Lung (tissue), 12 donors: ENCODE measurements around the gene GRM8. TPM values are rescaled to one million over a fixed set of nuclear protein-coding genes. Genes with fewer than 3 reads are reported as not detected.
"Not testable (repeated sequence)": the region's sequence is repeated elsewhere in the genome, so short reads cannot be mapped to it uniquely, and the experiment has no call there.

Source experiments
- ATAC-seq: fragments of 200-7000 bp; cut with Tn5 transposase; one replicate; pipeline ENCODE4 v1.9.1; 2020; ENCODE audit warnings: moderate number of reproducible peaks; ENCODE audit not compliant: insufficient read depth, low FRiP score
- DNase-seq, 3 donors: peaks; one replicate each; pipeline ENCODE4 v3.0.0-alpha.2; 2013 to 2017
- H3K27ac ChIP-seq, 2 donors: one replicate each; pipeline ENCODE4 v1.5.1; 2013; ENCODE audit warnings: mild to moderate bottlenecking in 2 of 2, moderate library complexity in 2 of 2, control low read depth in 1 of 2, inconsistent platforms in 1 of 2, low read depth in 1 of 2, low read length in 1 of 2
- H3K27me3 ChIP-seq, 3 donors: one replicate each; pipeline ENCODE4 v1.5.1; 2013; ENCODE audit warnings: low read length in 2 of 3; ENCODE audit not compliant: control insufficient read depth in 3 of 3, insufficient read depth in 3 of 3
- H3K36me3 ChIP-seq, 4 donors: one replicate each; pipeline ENCODE4 v1.5.1; 2013; ENCODE audit warnings: low read length in 4 of 4, mild to moderate bottlenecking in 1 of 4, moderate library complexity in 1 of 4; ENCODE audit not compliant: control insufficient read depth in 4 of 4, insufficient read depth in 4 of 4
- H3K4me1 ChIP-seq, 5 donors: one replicate each; pipeline ENCODE4 v1.5.1; 2013; ENCODE audit warnings: low read length in 5 of 5, mild to moderate bottlenecking in 2 of 5, moderate library complexity in 1 of 5; ENCODE audit not compliant: control insufficient read depth in 5 of 5, insufficient read depth in 5 of 5
- H3K4me3 ChIP-seq: one replicate; pipeline ENCODE4 v1.5.1; 2013; ENCODE audit warnings: mild to moderate bottlenecking, control low read depth, moderate library complexity
- H3K9ac ChIP-seq, 2 donors: one replicate each; pipeline ENCODE4 v1.5.1; 2013; ENCODE audit warnings: low read length in 2 of 2, control low read depth in 1 of 2; ENCODE audit not compliant: insufficient read depth in 1 of 2
- H3K9me3 ChIP-seq, 4 donors: one replicate each; pipeline ENCODE4 v1.5.1; 2013; ENCODE audit warnings: low read length in 3 of 4, mild to moderate bottlenecking in 1 of 4, moderate library complexity in 1 of 4; ENCODE audit not compliant: control insufficient read depth in 4 of 4, insufficient read depth in 3 of 4
- WGBS, 2 donors: extraction: QIAGEN DNeasy Blood & Tissue Kit; methylation state at CpG; one replicate each; pipeline ENCODE4 v1.1.7; 2013; 5-methylcytosine and 5-hydroxymethylcytosine counted together
- polyA plus RNA-seq, 2 donors: library from polyadenylated mRNA; stranded (reverse); fragments of 200-250 nt; gene quantifications; one replicate each; pipeline ENCODE4 v1.2.1, GENCODE V29; 2013
- total RNA-seq, 2 donors: library from RNA; depleted of rRNA in 1 of 2; stranded (reverse); fragments of >200 nt in 1 of 2; gene quantifications; one replicate each; pipeline ENCODE4 v1.2.1, GENCODE V29; 2014 to 2021
- TF ChIP-seq, protein P1 (sequence below): IDR thresholded peaks from 2 replicates; pipeline ENCODE4 v1.5.1; 2012; ENCODE audit warnings: mild to moderate bottlenecking; ENCODE audit errors: control extremely low read depth, extremely low read depth
- donor health status: control.
- donor health status: control.
- donor health status: Bipolar disorder and iron deficiency.
- donor health status: healthy.
- donor health status: DM: yes; HTN: yes; CAD: no.

GRM8 gene
- total and polyA plus RNA-seq, 4 donors: 0.01 to 0.83 (median 0.24) TPM; not detected in 1

DNA sequence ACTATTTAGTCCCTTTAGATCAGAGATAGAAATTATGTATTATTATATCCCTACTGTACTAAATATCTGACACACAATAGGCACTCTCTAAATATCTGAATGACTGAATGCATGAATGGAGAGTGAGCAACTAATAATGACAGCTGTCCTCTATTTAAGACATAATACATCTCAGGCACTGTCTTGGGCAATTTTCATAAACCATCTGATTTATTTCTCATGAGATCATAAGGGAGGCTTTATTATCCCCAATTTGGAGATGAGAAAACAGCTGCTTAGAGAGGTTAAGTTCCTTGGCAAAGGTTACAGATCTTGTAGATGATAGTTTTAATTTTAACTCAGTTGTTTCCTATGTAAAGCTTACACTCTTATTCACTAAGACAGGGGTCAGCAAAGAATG, 570.6 kb downstream of the GRM8 start:
- Histone ChIP-seq H3K9me3 (peaks cover 0 to 2% (median 0%) of the 10 kb centered on the region in 4 donors), H3K9ac (no peak overlapping the region), H3K27ac (no peak overlapping the region), H3K4me1 (no peaks in the 10 kb centered on the region), H3K4me3 (no peak overlapping the region), H3K27me3 (no peaks in the 10 kb centered on the region), H3K36me3 (no peaks in the 10 kb centered on the region)
- ATAC-seq: no peak
- DNase-seq: no peak
- TF ChIP-seq, protein P1, sequence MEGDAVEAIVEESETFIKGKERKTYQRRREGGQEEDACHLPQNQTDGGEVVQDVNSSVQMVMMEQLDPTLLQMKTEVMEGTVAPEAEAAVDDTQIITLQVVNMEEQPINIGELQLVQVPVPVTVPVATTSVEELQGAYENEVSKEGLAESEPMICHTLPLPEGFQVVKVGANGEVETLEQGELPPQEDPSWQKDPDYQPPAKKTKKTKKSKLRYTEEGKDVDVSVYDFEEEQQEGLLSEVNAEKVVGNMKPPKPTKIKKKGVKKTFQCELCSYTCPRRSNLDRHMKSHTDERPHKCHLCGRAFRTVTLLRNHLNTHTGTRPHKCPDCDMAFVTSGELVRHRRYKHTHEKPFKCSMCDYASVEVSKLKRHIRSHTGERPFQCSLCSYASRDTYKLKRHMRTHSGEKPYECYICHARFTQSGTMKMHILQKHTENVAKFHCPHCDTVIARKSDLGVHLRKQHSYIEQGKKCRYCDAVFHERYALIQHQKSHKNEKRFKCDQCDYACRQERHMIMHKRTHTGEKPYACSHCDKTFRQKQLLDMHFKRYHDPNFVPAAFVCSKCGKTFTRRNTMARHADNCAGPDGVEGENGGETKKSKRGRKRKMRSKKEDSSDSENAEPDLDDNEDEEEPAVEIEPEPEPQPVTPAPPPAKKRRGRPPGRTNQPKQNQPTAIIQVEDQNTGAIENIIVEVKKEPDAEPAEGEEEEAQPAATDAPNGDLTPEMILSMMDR: no peak

- not testable (repeated sequence) for H3K9me3 ChIP-seq, H3K4me1 ChIP-seq, H3K4me3 ChIP-seq, H3K36me3 ChIP-seq, H3K27me3 ChIP-seq, ATAC-seq, DNase-seq, H3K9ac ChIP-seq, H3K27ac ChIP-seq
- WGBS, 2 donors: 85 to 93% methylated on average over 1 of the region's 1 CpG
Measured at GRCh38 chr7:126668762-126669161, 584.0 kb downstream of the GRM8 start.

DNA sequence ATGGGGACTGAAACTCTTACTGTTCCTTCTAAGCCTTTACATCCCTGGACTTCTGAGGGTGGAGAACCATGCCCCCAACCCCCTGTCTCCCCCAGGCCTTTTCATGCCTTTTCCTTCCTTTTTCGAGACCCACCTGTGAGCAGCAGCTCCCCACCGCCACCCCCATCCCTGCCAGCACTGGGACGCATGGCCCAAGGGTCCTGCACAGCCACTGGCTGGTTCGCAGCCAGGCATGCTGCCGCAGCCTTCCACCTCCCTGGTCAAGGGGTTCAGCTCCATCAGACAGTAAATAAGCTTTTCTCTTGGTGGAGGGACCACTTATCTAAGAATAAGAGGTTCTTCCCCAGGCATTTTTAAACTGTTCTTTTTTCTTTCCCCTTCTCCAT, 584.4 kb downstream of the GRM8 start:
- Histone ChIP-seq H3K4me3 (no peak overlapping the region), H3K27me3 (no peaks in the 10 kb centered on the region), H3K9me3 (peaks cover 0 to 2% (median 0%) of the 10 kb centered on the region in 4 donors), H3K4me1 (peaks cover 0 to 2% (median 0%) of the 10 kb centered on the region in 5 donors), H3K9ac (no peak overlapping the region), H3K36me3 (no peaks in the 10 kb centered on the region), H3K27ac (no peak overlapping the region)
- WGBS, 2 donors: 90 to 94% methylated on average over 5 of the region's 5 CpGs
- ATAC-seq (no peak), DNase-seq (no peak)
- TF ChIP-seq, protein P1: no peak

DNA sequence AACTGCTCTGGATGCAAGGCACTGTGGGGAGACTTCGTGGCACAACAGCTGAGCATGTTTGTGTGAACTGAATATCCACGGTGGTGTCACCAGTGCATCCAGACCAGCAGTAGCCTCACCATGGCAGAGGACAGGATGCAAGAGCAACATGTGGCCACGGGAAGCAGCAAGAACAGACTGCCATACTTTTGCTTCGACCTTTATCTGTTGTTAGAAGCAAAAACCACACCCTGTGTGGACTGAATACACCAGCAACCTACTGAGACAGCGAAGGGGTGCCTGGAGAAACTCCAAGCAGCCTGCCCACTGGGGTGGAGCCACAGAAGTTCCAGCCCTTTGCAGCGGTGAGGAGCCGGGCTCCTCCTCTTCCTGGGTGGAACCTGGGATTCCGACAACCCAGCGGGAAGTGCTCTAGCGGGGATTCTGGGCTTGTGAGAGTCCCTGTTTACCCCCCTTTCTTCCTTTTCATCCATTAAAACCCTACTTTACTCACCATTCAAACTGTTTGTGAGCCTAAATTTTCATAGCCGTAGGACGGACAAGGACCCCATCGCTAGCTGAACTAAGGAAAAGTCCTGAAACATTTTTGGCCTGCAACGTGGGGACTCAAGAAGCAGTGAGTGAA, 584.9 kb downstream of the GRM8 start:
- DNase-seq: no peak
- H3K9ac ChIP-seq: no peak overlapping the region
- TF ChIP-seq, protein P1: no peak
- peaks cover 0 to 2% (median 0%) of the 10 kb centered on the region in 4 donors for H3K9me3 ChIP-seq
- no peak overlapping the region for H3K4me3 ChIP-seq
- H3K27me3 ChIP-seq: no peaks in the 10 kb centered on the region
- WGBS, 2 donors: 89 to 90% methylated on average over 14 of the region's 14 CpGs
- no peaks in the 10 kb centered on the region for H3K36me3 ChIP-seq
- no peak overlapping the region for H3K27ac ChIP-seq
- H3K4me1 ChIP-seq: peaks cover 0 to under 1% (median 0%) of the 10 kb centered on the region in 5 donors
- no peak for ATAC-seq
